ENCODE measurements around the gene DRC1.

Gene DRC1

GRCh38 chr2:26376799-26377198 is 24.9 kb upstream of the DRC1 start:
- H3K4me3 ChIP-seq (replicated peaks; ENCODE audit: low read depth, low read length), result no peak overlapping the region
- no peak for TF ChIP-seq CTCF (IDR thresholded peaks at IDR 0.05; ENCODE audit: insufficient read depth, low read length, poor library complexity, severe bottlenecking)
- peaks cover 2% of the 10 kb centered on the region for H3K36me3 ChIP-seq (ENCODE audit: control insufficient read depth, insufficient read depth, low read length)
- DNase-seq (ENCODE audit: extremely low read depth, insufficient read length), result no peak
- H3K27me3 ChIP-seq (replicated peaks; ENCODE audit: control insufficient read depth, insufficient read depth, low read length), result no peaks in the 10 kb centered on the region

DNA sequence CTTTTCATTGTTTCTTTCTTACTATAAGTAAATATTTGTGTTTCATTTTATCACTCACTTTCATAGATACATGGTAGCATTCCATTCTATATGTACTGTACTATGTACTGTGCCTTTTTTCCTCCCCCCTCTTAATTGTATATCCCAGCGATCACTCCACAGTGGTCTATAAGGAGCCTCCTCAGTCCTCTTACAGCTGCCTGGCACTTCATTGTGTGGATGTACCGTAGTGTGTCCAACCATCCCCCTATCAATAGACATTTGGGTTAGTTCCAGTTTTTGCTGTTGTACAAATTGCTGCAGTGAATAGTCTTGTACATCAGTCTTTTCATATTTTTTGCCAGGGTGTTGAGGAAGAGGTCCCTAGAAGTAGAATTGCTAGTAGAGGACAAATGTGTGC is 21.4 kb upstream of the DRC1 start:
- no peak for TF ChIP-seq CTCF (IDR thresholded peaks at IDR 0.05; ENCODE audit: insufficient read depth, low read length, poor library complexity, severe bottlenecking)
- Histone ChIP-seq H3K4me3 (replicated peaks; ENCODE audit: low read depth, low read length) (no peak overlapping the region), H3K36me3 (ENCODE audit: control insufficient read depth, insufficient read depth, low read length) (no peaks in the 10 kb centered on the region; the same call in 1 of the 2 replicates), H3K27me3 (replicated peaks; ENCODE audit: control insufficient read depth, insufficient read depth, low read length) (no peaks in the 10 kb centered on the region)
- DNase-seq (ENCODE audit: extremely low read depth, insufficient read length), result no peak

DNA sequence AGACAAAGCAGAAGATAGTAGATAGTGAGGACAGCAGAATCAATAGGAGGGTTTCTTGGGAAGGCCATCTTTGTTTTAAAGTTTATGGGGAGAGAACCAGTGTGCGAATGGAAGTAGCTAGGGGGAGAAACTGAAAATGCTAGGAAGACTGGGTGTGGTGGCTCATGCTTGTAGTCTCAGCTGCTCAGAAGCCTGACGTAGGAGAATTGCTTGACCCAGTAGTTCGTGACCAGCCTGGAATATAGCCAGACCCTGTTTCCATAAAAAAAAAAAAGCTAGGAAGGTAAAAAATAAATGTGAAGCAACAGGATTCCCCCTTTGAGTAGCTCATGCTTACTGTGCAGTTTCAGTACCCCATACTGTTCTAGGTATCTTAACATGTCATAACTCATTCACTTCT is 19.2 kb upstream of the DRC1 start:
- no peaks in the 10 kb centered on the region for H3K27me3 ChIP-seq (replicated peaks; ENCODE audit: control insufficient read depth, insufficient read depth, low read length)
- peaks cover 2% of the 10 kb centered on the region; the same call in 1 of the 2 replicates for H3K36me3 ChIP-seq (ENCODE audit: control insufficient read depth, insufficient read depth, low read length)
- H3K4me3 ChIP-seq (replicated peaks; ENCODE audit: low read depth, low read length), result no peak overlapping the region
- no peak for DNase-seq (ENCODE audit: extremely low read depth, insufficient read length)
- no peak for TF ChIP-seq CTCF (IDR thresholded peaks at IDR 0.05; ENCODE audit: insufficient read depth, low read length, poor library complexity, severe bottlenecking)

- TF ChIP-seq CTCF (IDR thresholded peaks at IDR 0.05; ENCODE audit: insufficient read depth, low read length, poor library complexity, severe bottlenecking), result no peak
- H3K4me3 ChIP-seq (replicated peaks; ENCODE audit: low read depth, low read length), result no peak overlapping the region
- peaks cover 2% of the 10 kb centered on the region; the same call in 1 of the 2 replicates for H3K36me3 ChIP-seq (ENCODE audit: control insufficient read depth, insufficient read depth, low read length)
- H3K27me3 ChIP-seq (replicated peaks; ENCODE audit: control insufficient read depth, insufficient read depth, low read length), result no peaks in the 10 kb centered on the region
- DNase-seq (ENCODE audit: extremely low read depth, insufficient read length), result no peak
Observed at GRCh38 chr2:26384183-26384582, 17.5 kb upstream of the DRC1 start.

DNA sequence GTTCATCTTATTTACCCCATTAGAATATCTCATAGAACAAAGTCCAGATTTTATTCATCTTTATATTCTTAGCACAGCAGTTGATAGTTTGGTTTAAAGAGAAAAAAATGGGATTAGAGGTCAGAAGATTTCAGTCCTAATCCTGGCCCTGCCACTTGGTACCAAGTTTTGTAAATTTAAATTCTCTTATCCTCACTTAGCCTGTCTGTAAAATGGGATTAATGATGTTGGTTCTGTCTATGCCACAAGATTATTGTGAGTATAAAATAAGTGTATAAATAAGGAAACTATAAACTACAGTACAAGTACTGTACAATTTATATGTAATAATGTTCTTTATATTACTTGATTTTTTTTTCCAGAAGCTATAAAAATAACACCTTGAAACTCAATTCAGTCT is 17.1 kb upstream of the DRC1 start:
- no peak for TF ChIP-seq CTCF (IDR thresholded peaks at IDR 0.05; ENCODE audit: insufficient read depth, low read length, poor library complexity, severe bottlenecking)
- H3K27me3 ChIP-seq (replicated peaks; ENCODE audit: control insufficient read depth, insufficient read depth, low read length), result no peaks in the 10 kb centered on the region
- no peak overlapping the region for H3K4me3 ChIP-seq (replicated peaks; ENCODE audit: low read depth, low read length)
- H3K36me3 ChIP-seq (ENCODE audit: control insufficient read depth, insufficient read depth, low read length), result peaks cover 2% of the 10 kb centered on the region; the same call in 1 of the 2 replicates
- DNase-seq (ENCODE audit: extremely low read depth, insufficient read length), result no peak

DNA sequence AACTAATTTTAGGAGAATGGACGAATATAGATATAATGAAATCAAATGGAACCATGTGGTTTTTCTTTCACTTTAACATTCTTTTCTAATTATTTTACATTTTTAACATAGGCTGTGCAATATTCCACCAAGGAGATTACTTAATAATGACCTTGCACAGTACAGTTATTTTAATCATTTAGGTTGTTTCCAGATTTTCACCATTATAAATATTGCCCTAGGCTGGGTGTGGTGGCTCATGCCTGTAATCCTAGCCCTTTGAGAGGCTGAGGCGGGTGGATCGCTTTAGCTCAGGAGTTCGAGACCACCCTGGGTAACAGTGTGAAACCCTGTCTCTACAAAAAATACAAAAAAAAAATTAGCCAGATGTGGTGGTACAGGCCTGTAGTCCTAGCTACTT is 14.5 kb upstream of the DRC1 start:
- no peaks in the 10 kb centered on the region for H3K27me3 ChIP-seq (replicated peaks; ENCODE audit: control insufficient read depth, insufficient read depth, low read length)
- TF ChIP-seq CTCF (IDR thresholded peaks at IDR 0.05; ENCODE audit: insufficient read depth, low read length, poor library complexity, severe bottlenecking), result no peak
- peaks cover 2% of the 10 kb centered on the region; the same call in 1 of the 2 replicates for H3K36me3 ChIP-seq (ENCODE audit: control insufficient read depth, insufficient read depth, low read length)

More for the DNA sequence above, 14.5 kb upstream of the DRC1 start:
- DNase-seq (ENCODE audit: extremely low read depth, insufficient read length), result no peak
- no peak overlapping the region for H3K4me3 ChIP-seq (replicated peaks; ENCODE audit: low read depth, low read length)
